SK-N-SH (cell line): ENCODE results near the gene FNDC4. TPM values are rescaled to one million over a fixed set of nuclear protein-coding genes. Genes with fewer than 3 reads are reported as not detected.

Experiments
- CTCF ChIA-PET: fragments of 300-600, 350-600 bp; formaldehyde crosslinking; extraction: SDS; loops from one replicate; lab custom pipeline; 2021; lab: Yijun Ruan, JAX
- POLR2A ChIA-PET: fragments of 350-600 bp; sonication (Branson Sonifier 250); formaldehyde crosslinking; extraction: SDS; loops from one replicate; lab custom pipeline; 2020; ENCODE audit warnings: antibody characterized with exemption, inconsistent platforms; lab: Yijun Ruan, JAX
- DNase-seq: peaks from one replicate; pipeline ENCODE4 v3.0.0; 2012
- H2AFZ ChIP-seq: fragments of 200-600 bp; sonication (generic); 2 replicates; pipeline ENCODE4 v1.8.1; 2016; ENCODE audit warnings: antibody characterized with exemption, mild to moderate bottlenecking, low read depth
- H3F3A ChIP-seq: fragments of 200-600 bp; sonication (generic); replicated peaks from 2 replicates; pipeline ENCODE3; 2016; ENCODE audit warnings: antibody characterized with exemption, mild to moderate bottlenecking; ENCODE audit not compliant: insufficient read depth
- H3K27ac ChIP-seq, 2 experiments: fragments of 200-500 bp in 1 of 2; fragments of 200-600 bp in 1 of 2; sonication (Bioruptor generic) in 1 of 2; sonication (generic), shearing (Covaris generic) in 1 of 2; 2 replicates each; pipeline versions ENCODE4 v1.5.1 to v1.6.1; 2014 to 2016; ENCODE audit warnings: low read depth in 2 of 2, inconsistent platforms in 1 of 2, low read length in 1 of 2, mild to moderate bottlenecking in 1 of 2, mixed read lengths in 1 of 2
- H3K27me3 ChIP-seq: fragments of 200-600 bp; sonication (generic), shearing (Covaris generic); 2 replicates; pipeline ENCODE4 v1.6.1; 2016; ENCODE audit warnings: mixed run types; ENCODE audit not compliant: insufficient read depth
- H3K36me3 ChIP-seq, 2 experiments: fragments of 200-500 bp in 1 of 2; fragments of 200-600 bp in 1 of 2; sonication (Bioruptor generic) in 1 of 2; sonication (generic) in 1 of 2; replicated peaks in 1 of 2; 2 replicates each; pipeline versions ENCODE3 to v1.5.1; 2014 to 2016; ENCODE audit warnings: low read length in 1 of 2, mild to moderate bottlenecking in 1 of 2; ENCODE audit not compliant: insufficient read depth in 2 of 2, control insufficient read depth in 1 of 2
- H3K4me1 ChIP-seq, 2 experiments: fragments of 200-500 bp in 1 of 2; fragments of 200-600 bp in 1 of 2; sonication (Bioruptor generic) in 1 of 2; sonication (generic), shearing (Covaris generic) in 1 of 2; 2 replicates each; pipeline versions ENCODE4 v1.5.1 to v1.6.1; 2014 to 2016; ENCODE audit warnings: low read depth in 1 of 2, low read length in 1 of 2, mixed run types in 1 of 2; ENCODE audit not compliant: insufficient read depth in 2 of 2, control insufficient read depth in 1 of 2
- H3K4me2 ChIP-seq: fragments of 200-600 bp; sonication (generic), shearing (Covaris generic); 2 replicates; pipeline ENCODE4 v1.6.1; 2017; ENCODE audit warnings: mixed run types
- H3K4me3 ChIP-seq, 2 experiments: fragments of 200-500 bp in 1 of 2; fragments of 200-600 bp in 1 of 2; sonication (Bioruptor generic) in 1 of 2; sonication (generic), shearing (Covaris generic) in 1 of 2; 2 replicates each; pipeline versions ENCODE4 v1.5.1 to v1.8.1; 2014 to 2016; ENCODE audit warnings: low read depth in 2 of 2, inconsistent platforms in 1 of 2, low read length in 1 of 2, mild to moderate bottlenecking in 1 of 2, mixed read lengths in 1 of 2, moderate library complexity in 1 of 2
- H3K79me2 ChIP-seq: fragments of 200-600 bp; sonication (generic); 2 replicates; pipeline ENCODE4 v1.8.1; 2017; ENCODE audit warnings: mild to moderate bottlenecking; ENCODE audit not compliant: insufficient read depth
- H3K9ac ChIP-seq: fragments of 200-600 bp; sonication (generic); 2 replicates; pipeline ENCODE4 v1.6.1; 2017; ENCODE audit warnings: mixed run types
- H3K9me2 ChIP-seq: fragments of 200-600 bp; sonication (generic); 2 replicates; pipeline ENCODE4 v1.6.1; 2017; ENCODE audit warnings: mixed run types
- H3K9me3 ChIP-seq: fragments of 200-600 bp; sonication (generic); 2 replicates; pipeline ENCODE4 v1.6.1; 2017; ENCODE audit warnings: mixed run types, mild to moderate bottlenecking, moderate library complexity
- H4K20me1 ChIP-seq: fragments of 200-600 bp; sonication (generic); 2 replicates; pipeline ENCODE4 v1.6.1; 2017; ENCODE audit warnings: mild to moderate bottlenecking, mixed run types; ENCODE audit not compliant: insufficient read depth
- EP300 ChIP-seq, 2 experiments: IDR thresholded peaks; 2 replicates each; pipeline versions ENCODE4 v1.4.0 to v1.6.1; 2012; ENCODE audit warnings: borderline replicate concordance in 1 of 2, low read depth in 1 of 2, low read length in 1 of 2
- EZH2phosphoT487 ChIP-seq: fragments of 200-600 bp; sonication (generic); IDR thresholded peaks from 2 replicates; pipeline ENCODE4 v1.6.1; 2017; ENCODE audit warnings: low read depth, mixed run types, mild to moderate bottlenecking, antibody characterized with exemption, moderate library complexity, borderline replicate concordance
- FOSL2 ChIP-seq: IDR thresholded peaks from 2 replicates; pipeline ENCODE4 v1.4.0; 2012; ENCODE audit warnings: low read depth, mild to moderate bottlenecking, moderate library complexity, borderline replicate concordance
- FOXJ3 ChIP-seq: sonication (generic); formaldehyde crosslinking; IDR thresholded peaks from 2 replicates; pipeline ENCODE4 v1.5.1; 2020; ENCODE audit warnings: mild to moderate bottlenecking, missing genetic modification reagents
- FOXM1 ChIP-seq: IDR thresholded peaks from 2 replicates; pipeline ENCODE4 v1.4.0; 2012; ENCODE audit warnings: low read depth, mild to moderate bottlenecking
- GATA2 ChIP-seq: sonication (generic); formaldehyde crosslinking; IDR thresholded peaks from 2 replicates; pipeline ENCODE4 v1.5.0; 2020; ENCODE audit warnings: mild to moderate bottlenecking, missing genetic modification reagents
- NRF1 ChIP-seq: IDR thresholded peaks from 2 replicates; pipeline ENCODE4 v1.6.1; 2012; ENCODE audit warnings: low read depth, mild to moderate bottlenecking, low read length
- RXRA ChIP-seq: IDR thresholded peaks from 2 replicates; pipeline ENCODE4 v1.4.0; 2012; ENCODE audit warnings: low read depth, mild to moderate bottlenecking, borderline replicate concordance
- SIN3A ChIP-seq: IDR thresholded peaks from 2 replicates; pipeline ENCODE4 v1.6.1; 2012; ENCODE audit warnings: low read depth, mild to moderate bottlenecking, low read length, moderate library complexity, borderline replicate concordance
- TCF12 ChIP-seq: IDR thresholded peaks from 2 replicates; pipeline ENCODE4 v1.4.0; 2012
- TEAD4 ChIP-seq: IDR thresholded peaks from 2 replicates; pipeline ENCODE4 v1.4.0; 2012; ENCODE audit warnings: mild to moderate bottlenecking, borderline replicate concordance; ENCODE audit not compliant: insufficient read depth
- YY1 ChIP-seq: IDR thresholded peaks from 2 replicates; pipeline ENCODE4 v1.4.0; 2012; ENCODE audit warnings: low read depth, mild to moderate bottlenecking
- WGBS: methylation state at CpG from one replicate; pipeline ENCODE4 v1.1.6; 2017; ENCODE audit warnings: low lambda C conversion rate; 5-methylcytosine and 5-hydroxymethylcytosine counted together
- polyA plus RNA-seq, 3 experiments: library from polyadenylated mRNA; depleted of rRNA; stranded (reverse); fragments of >200 nt; gene quantifications; 2 replicates each; pipeline ENCODE4 v1.2.3, GENCODE V29; 2012
- TF ChIP-seq, protein P1 (sequence below): fragments of 150-350 bp; IDR thresholded peaks from 2 replicates; pipeline ENCODE4 v1.6.1; 2017; ENCODE audit warnings: antibody characterized with exemption, low read length, low read depth, borderline replicate concordance

FNDC4 gene
- polyA plus RNA-seq, 1 of the 3 experiments (the other 2 are of a cell fraction) = 27.0 TPM

DNA sequence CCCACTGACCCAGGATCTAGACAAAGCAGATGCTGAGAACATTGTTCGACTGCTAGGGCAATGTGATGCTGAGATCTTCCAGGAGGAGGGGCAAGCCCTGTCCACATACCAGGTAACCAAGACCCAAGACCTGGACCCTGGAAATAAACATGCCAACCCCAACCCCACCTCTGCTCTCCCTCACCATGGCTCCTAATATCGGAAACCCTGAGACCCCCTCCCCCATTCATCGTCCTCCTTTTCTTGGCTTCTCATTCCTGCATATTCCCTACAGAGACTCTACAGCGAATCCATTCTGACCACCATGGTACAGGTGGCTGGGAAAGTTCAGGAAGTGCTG is 2.3 kb upstream of the FNDC4 start:
- H3K4me3 ChIP-seq = no peak overlapping the region
- no peaks in the 10 kb centered on the region for H3K79me2 ChIP-seq
- no peaks in the 10 kb centered on the region for H3K9me2 ChIP-seq
- WGBS = 79% methylated on average over 4 of the region's 4 CpGs
- H3K27me3 ChIP-seq = no peaks in the 10 kb centered on the region
- DNase-seq = no peak
- H2AFZ ChIP-seq = no peak overlapping the region
- TF ChIP-seq, protein P1, sequence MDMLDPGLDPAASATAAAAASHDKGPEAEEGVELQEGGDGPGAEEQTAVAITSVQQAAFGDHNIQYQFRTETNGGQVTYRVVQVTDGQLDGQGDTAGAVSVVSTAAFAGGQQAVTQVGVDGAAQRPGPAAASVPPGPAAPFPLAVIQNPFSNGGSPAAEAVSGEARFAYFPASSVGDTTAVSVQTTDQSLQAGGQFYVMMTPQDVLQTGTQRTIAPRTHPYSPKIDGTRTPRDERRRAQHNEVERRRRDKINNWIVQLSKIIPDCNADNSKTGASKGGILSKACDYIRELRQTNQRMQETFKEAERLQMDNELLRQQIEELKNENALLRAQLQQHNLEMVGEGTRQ = no peak
- TF ChIP-seq FOXJ3 (CRISPR knock-in tag) (no peak), TCF12 (no peak)
- no peak overlapping the region for H3K27ac ChIP-seq
- CTCF ChIA-PET = no interaction called here
- POLR2A ChIA-PET = no interaction called here
- no peaks in the 10 kb centered on the region for H3K9me3 ChIP-seq
- H4K20me1 ChIP-seq = no peaks in the 10 kb centered on the region
- H3F3A ChIP-seq = no peaks in the 10 kb centered on the region
- H3K36me3 ChIP-seq = peaks cover 0 to 2% of the 10 kb centered on the region in 2 experiments
- no peak overlapping the region for H3K9ac ChIP-seq
- peaks cover 7 to 11% of the 10 kb centered on the region in 2 experiments for H3K4me1 ChIP-seq
- no peak overlapping the region for H3K4me2 ChIP-seq

DNA sequence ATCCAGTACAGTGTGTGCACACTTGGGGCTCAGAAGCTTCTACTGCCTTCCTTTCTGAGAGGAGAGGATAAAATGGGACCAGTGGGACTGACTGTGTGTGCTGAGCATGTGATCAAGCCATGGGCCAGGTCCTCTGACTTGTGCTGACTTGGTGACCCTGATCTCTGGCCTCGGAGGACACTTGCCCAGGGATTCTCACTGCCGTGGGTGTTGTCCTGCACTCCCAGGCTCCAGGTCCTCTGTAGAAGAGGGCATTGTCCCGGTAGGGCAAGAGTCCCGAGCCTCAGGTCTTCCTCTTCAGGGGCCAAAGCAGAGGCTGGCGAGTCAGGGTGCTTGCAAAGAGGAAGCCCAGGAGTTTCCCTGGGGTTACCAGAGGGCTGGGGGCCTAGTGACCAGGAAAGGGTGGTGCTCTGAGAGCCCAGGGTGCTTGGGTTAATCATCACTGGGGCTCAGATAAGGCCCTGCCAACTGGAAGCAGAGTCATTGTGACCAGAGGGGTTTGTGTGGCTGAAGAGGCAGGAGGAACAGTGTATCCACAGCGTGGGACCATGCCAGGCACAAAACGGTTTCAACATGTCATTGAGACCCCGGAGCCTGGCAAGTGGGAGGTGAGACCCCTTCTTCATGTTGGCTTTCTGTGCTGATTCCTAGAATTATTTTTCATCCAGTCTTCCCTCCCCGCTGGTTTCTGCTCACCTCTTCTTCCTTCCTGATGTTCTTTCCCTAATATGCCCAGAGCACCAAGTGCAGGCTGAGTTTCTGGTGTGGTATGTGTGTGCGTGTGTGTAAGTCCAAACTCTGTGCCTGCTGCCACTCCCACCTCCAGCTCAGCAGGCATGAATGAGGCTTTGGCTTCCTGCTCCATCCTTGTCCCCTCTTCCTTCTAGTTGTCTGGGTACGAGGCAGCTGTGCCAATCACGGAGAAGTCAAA is 1.6 kb upstream of the FNDC4 start, which contains the start of gene GCKR:
Gene GCKR, plus strand, starts transcription at position 483 of the 931 bp plus-strand sequence. Its CDS starts 66 bp downstream, at position 549.
- Histone ChIP-seq H3F3A (peaks cover 5% of the 10 kb centered on the region), H3K9me3 (no peaks in the 10 kb centered on the region), H4K20me1 (no peaks in the 10 kb centered on the region), H3K4me2 (peak within 1 kb of the TSS; percentile 94), H3K9ac (peak within 1 kb of the TSS; percentile 81; the same call in 1 of the 2 replicates), H3K4me3 (peak within 1 kb of the TSS; percentile 81 to 85), H3K27me3 (no peaks in the 10 kb centered on the region), H3K9me2 (no peaks in the 10 kb centered on the region), H3K36me3 (peaks cover 0 to 5% of the 10 kb centered on the region in 2 experiments), H3K27ac (no peak within 1 kb of the TSS), H3K4me1 (peaks cover 7 to 11% of the 10 kb centered on the region in 2 experiments), H2AFZ (peak within 1 kb of the TSS; percentile 100), H3K79me2 (no peaks in the 10 kb centered on the region)
- ChIA-PET CTCF (interaction anchor here (1.7 to 2.6 kb wide), 2 partner anchors 11 to 187 kb away, joined by 5 to 13 read pairs; no protein-coding TSS in a partner anchor), POLR2A (no interaction called here)
- 83% methylated on average over 12 of the region's 12 CpGs for WGBS
- TF ChIP-seq EZH2phosphoT487 = no peak
- no peak for TF ChIP-seq FOXJ3 (CRISPR knock-in tag)
- TF ChIP-seq GATA2 (CRISPR knock-in tag) = no peak
- no peak for TF ChIP-seq TEAD4
- no peak for TF ChIP-seq SIN3A
- no peak for TF ChIP-seq RXRA
- TF ChIP-seq NRF1 = no peak
- TF ChIP-seq YY1 = no peak
- no peak for TF ChIP-seq FOSL2
- no peak for TF ChIP-seq EP300 (IDR thresholded peaks at IDR 0.05; ENCODE audit: borderline replicate concordance in 1 of 2, low read depth in 1 of 2, low read length in 1 of 2)
- TF ChIP-seq FOXM1 = no peak
- no peak for DNase-seq
